Stimulated activated naive B cell treated with anti-CD40 and anti-IgM and Interleukin-4, amounts not matched to agents 10 μg/mL and 1 μg/mL and 100 μg/mL, for 72 hours (primary cell): Measurements from ENCODE around the gene NHEJ1.

Experiments
- ATAC-seq, 2 donors: fragments of 150-1000 bp; cut with Tn5 transposase; replicated peaks; 2 replicates each; pipeline ENCODE4 v1.10.0; 2021; ENCODE audit warnings: moderate library complexity in 1 of 2
- DNase-seq: peaks from one replicate; pipeline ENCODE4 v3.0.0; 2021
- H3K27ac Mint-ChIP-seq: one replicate; pipeline ENCODE4 v1.8.0; 2022; ENCODE audit warnings: mild to moderate bottlenecking, mixed read lengths
- H3K27me3 Mint-ChIP-seq, 2 donors: one replicate each; pipeline ENCODE4 v1.8.0; 2022; ENCODE audit warnings: mixed read lengths in 2 of 2
- H3K36me3 Mint-ChIP-seq, 2 donors: one replicate each; pipeline ENCODE4 v1.8.0; 2022; ENCODE audit warnings: mixed read lengths in 2 of 2, mild to moderate bottlenecking in 1 of 2
- H3K4me1 Mint-ChIP-seq, 2 donors: one replicate each; pipeline ENCODE4 v1.8.0; 2022; ENCODE audit warnings: mixed read lengths in 2 of 2, mild to moderate bottlenecking in 1 of 2
- H3K4me3 Mint-ChIP-seq, 2 donors: one replicate each; pipeline ENCODE4 v1.8.0; 2022; ENCODE audit warnings: mild to moderate bottlenecking in 2 of 2, mixed read lengths in 2 of 2, moderate library complexity in 1 of 2
- H3K9me3 Mint-ChIP-seq, 2 donors: one replicate each; pipeline ENCODE4 v1.8.0; 2022; ENCODE audit warnings: mixed read lengths in 2 of 2, mild to moderate bottlenecking in 1 of 2

Gene NHEJ1

GRCh38 chr2:219045937-219046550 lies 114.6 kb downstream of the NHEJ1 start:
- ATAC-seq (peak; percentile 33 to 38), DNase-seq (no peak)
- Mint-ChIP-seq H3K27ac (no peak overlapping the region), H3K36me3 (no peaks in the 10 kb centered on the region), H3K9me3 (no peaks in the 10 kb centered on the region), H3K4me1 (peaks cover 3 to 5% of the 10 kb centered on the region in 2 donors), H3K4me3 (no peak overlapping the region), H3K27me3 (peaks cover 73 to 89% of the 10 kb centered on the region in 2 donors)

- no peak overlapping the region for H3K27ac Mint-ChIP-seq
- H3K36me3 Mint-ChIP-seq: no peaks in the 10 kb centered on the region
- H3K9me3 Mint-ChIP-seq: no peaks in the 10 kb centered on the region
- no peak for ATAC-seq
- peaks cover 64 to 82% of the 10 kb centered on the region in 2 donors for H3K27me3 Mint-ChIP-seq
- H3K4me1 Mint-ChIP-seq: peaks cover 4 to 9% of the 10 kb centered on the region in 2 donors
- no peak overlapping the region for H3K4me3 Mint-ChIP-seq
- DNase-seq: no peak
Observed at GRCh38 chr2:219042750-219043149, 117.9 kb downstream of the NHEJ1 start.

- no peaks in the 10 kb centered on the region for H3K9me3 Mint-ChIP-seq
- H3K27ac Mint-ChIP-seq: no peak overlapping the region
- DNase-seq (no peak), ATAC-seq (no peak)
- H3K4me1 Mint-ChIP-seq: peaks cover 4 to 9% of the 10 kb centered on the region in 2 donors
- no peaks in the 10 kb centered on the region for H3K36me3 Mint-ChIP-seq
- H3K27me3 Mint-ChIP-seq: peaks cover 64 to 82% of the 10 kb centered on the region in 2 donors
- H3K4me3 Mint-ChIP-seq: no peak overlapping the region
Observed at GRCh38 chr2:219042157-219042556, 118.5 kb downstream of the NHEJ1 start.

- peak in 1 of 2 donors; percentile 63 for ATAC-seq
- H3K27ac Mint-ChIP-seq: no peak within 1 kb of the TSS
- no peak for DNase-seq
- H3K4me3 Mint-ChIP-seq: peak within 1 kb of the TSS; percentile 70 to 83
- peaks cover 65 to 83% of the 10 kb centered on the region in 2 donors for H3K27me3 Mint-ChIP-seq
- no peaks in the 10 kb centered on the region for H3K9me3 Mint-ChIP-seq
- H3K36me3 Mint-ChIP-seq: no peaks in the 10 kb centered on the region
- peaks cover 4 to 9% of the 10 kb centered on the region in 2 donors for H3K4me1 Mint-ChIP-seq
Observed at GRCh38 chr2:219041252-219041651, 119.4 kb downstream of the NHEJ1 start, which contains the start of gene CFAP65. Gene CFAP65 (minus strand): TSS chr2:219041516. CDS start chr2:219039048, 2,468 bp downstream.

- H3K36me3 Mint-ChIP-seq: no peaks in the 10 kb centered on the region
- H3K27me3 Mint-ChIP-seq: peaks cover 71 to 90% of the 10 kb centered on the region in 2 donors
- H3K4me3 Mint-ChIP-seq: no peak overlapping the region
- H3K27ac Mint-ChIP-seq: no peak overlapping the region
- peaks cover 4 to 9% of the 10 kb centered on the region in 2 donors for H3K4me1 Mint-ChIP-seq
- no peak for ATAC-seq
- no peak for DNase-seq
- H3K9me3 Mint-ChIP-seq: no peaks in the 10 kb centered on the region
Observed at GRCh38 chr2:219038600-219038999, 122.0 kb downstream of the NHEJ1 start.

GRCh38 chr2:219037783-219038499 lies 122.7 kb downstream of the NHEJ1 start:
- Mint-ChIP-seq H3K27ac (no peak overlapping the region), H3K4me3 (no peak overlapping the region), H3K9me3 (no peaks in the 10 kb centered on the region), H3K27me3 (peaks cover 69 to 90% of the 10 kb centered on the region in 2 donors), H3K4me1 (peaks cover 4 to 9% of the 10 kb centered on the region in 2 donors), H3K36me3 (no peaks in the 10 kb centered on the region)
- no peak for ATAC-seq
- no peak for DNase-seq

- H3K27ac Mint-ChIP-seq: no peak overlapping the region
- no peaks in the 10 kb centered on the region for H3K36me3 Mint-ChIP-seq
- no peak for ATAC-seq
- peaks cover 65 to 86% of the 10 kb centered on the region in 2 donors for H3K27me3 Mint-ChIP-seq
- H3K4me3 Mint-ChIP-seq: no peak overlapping the region
- H3K9me3 Mint-ChIP-seq: no peaks in the 10 kb centered on the region
- DNase-seq: no peak
- H3K4me1 Mint-ChIP-seq: peaks cover 0 to 2% of the 10 kb centered on the region in 2 donors
Observed at GRCh38 chr2:219035942-219036341, 124.7 kb downstream of the NHEJ1 start.

- peaks cover under 1 to 2% of the 10 kb centered on the region in 2 donors for H3K4me1 Mint-ChIP-seq
- H3K36me3 Mint-ChIP-seq: no peaks in the 10 kb centered on the region
- H3K27me3 Mint-ChIP-seq: peaks cover 63 to 84% of the 10 kb centered on the region in 2 donors
- ATAC-seq (no peak), DNase-seq (no peak)
- H3K9me3 Mint-ChIP-seq: no peaks in the 10 kb centered on the region
- no peak overlapping the region for H3K4me3 Mint-ChIP-seq
- no peak overlapping the region for H3K27ac Mint-ChIP-seq
Observed at GRCh38 chr2:219034823-219035222, 125.8 kb downstream of the NHEJ1 start.

GRCh38 chr2:219032051-219032745 lies 128.4 kb downstream of the NHEJ1 start:
- Mint-ChIP-seq H3K36me3 (no peaks in the 10 kb centered on the region), H3K27ac (no peak overlapping the region), H3K4me1 (peaks cover 1 to 5% of the 10 kb centered on the region in 2 donors), H3K4me3 (no peak overlapping the region), H3K27me3 (peaks cover 52 to 79% of the 10 kb centered on the region in 2 donors), H3K9me3 (no peaks in the 10 kb centered on the region)
- no peak for ATAC-seq
- DNase-seq: no peak

- ATAC-seq (no peak), DNase-seq (no peak)
- no peaks in the 10 kb centered on the region for H3K36me3 Mint-ChIP-seq
- no peak overlapping the region for H3K4me3 Mint-ChIP-seq
- H3K4me1 Mint-ChIP-seq: peaks cover 1 to 5% of the 10 kb centered on the region in 2 donors
- peaks cover 47 to 78% of the 10 kb centered on the region in 2 donors for H3K27me3 Mint-ChIP-seq
- no peak overlapping the region for H3K27ac Mint-ChIP-seq
- no peaks in the 10 kb centered on the region for H3K9me3 Mint-ChIP-seq
Observed at GRCh38 chr2:219031005-219031738, 129.4 kb downstream of the NHEJ1 start.

GRCh38 chr2:219030177-219030940 lies 130.3 kb downstream of the NHEJ1 start:
- peaks cover 38 to 70% of the 10 kb centered on the region in 2 donors for H3K27me3 Mint-ChIP-seq
- no peaks in the 10 kb centered on the region for H3K9me3 Mint-ChIP-seq
- H3K4me3 Mint-ChIP-seq: no peak overlapping the region
- H3K36me3 Mint-ChIP-seq: no peaks in the 10 kb centered on the region
- DNase-seq: no peak
- ATAC-seq: peak; percentile 10 to 24
- no peak overlapping the region for H3K27ac Mint-ChIP-seq
- peaks cover 1 to 5% of the 10 kb centered on the region in 2 donors for H3K4me1 Mint-ChIP-seq

- Mint-ChIP-seq H3K27ac (no peak overlapping the region), H3K4me1 (peaks cover 1 to 5% of the 10 kb centered on the region in 2 donors), H3K27me3 (peaks cover 41 to 65% of the 10 kb centered on the region in 2 donors), H3K9me3 (no peaks in the 10 kb centered on the region), H3K4me3 (no peak overlapping the region), H3K36me3 (no peaks in the 10 kb centered on the region)
- peak; percentile 88 to 92 for ATAC-seq
- DNase-seq: peak; percentile 44
Observed at GRCh38 chr2:219029829-219030165, 130.8 kb downstream of the NHEJ1 start.

GRCh38 chr2:219028996-219029828 lies 131.4 kb downstream of the NHEJ1 start:
- peak; percentile 28 to 41 for ATAC-seq
- Mint-ChIP-seq H3K4me1 (peaks cover 1 to 5% of the 10 kb centered on the region in 2 donors), H3K27me3 (peaks cover 37 to 59% of the 10 kb centered on the region in 2 donors), H3K4me3 (no peak overlapping the region), H3K36me3 (no peaks in the 10 kb centered on the region), H3K9me3 (no peaks in the 10 kb centered on the region), H3K27ac (no peak overlapping the region)
- no peak for DNase-seq
